Measurements from ENCODE around the gene SAMSN1. TPM values are rescaled to one million over a fixed set of nuclear protein-coding genes. Genes with fewer than 3 reads are reported as not detected.

The SAMSN1 gene
- total RNA-seq, 1 experiment from 2014 or later = 2.8 TPM

DNA sequence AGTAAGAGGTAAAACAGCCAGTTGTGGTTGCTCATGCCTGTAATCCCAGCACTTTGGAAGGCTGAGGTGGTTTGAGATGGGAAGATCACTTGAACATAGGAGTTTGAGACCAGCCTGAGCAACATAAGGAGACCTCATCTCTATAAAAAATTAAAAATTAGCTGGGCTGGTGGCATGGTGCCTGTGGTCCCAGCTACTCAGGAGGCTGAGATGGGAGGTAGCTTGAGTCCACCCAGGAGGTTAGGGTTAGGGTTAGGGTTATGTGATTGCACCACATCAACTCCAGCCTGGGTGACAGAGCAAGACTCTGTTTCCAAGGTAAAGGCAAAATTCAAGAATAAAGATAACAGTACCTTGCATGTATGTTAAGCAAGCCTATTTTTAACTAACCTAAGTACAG lies 3.5 kb downstream of the SAMSN1 start:
- Histone ChIP-seq H3K18ac (ENCODE audit: insufficient read length, low read depth, low read length) (no peak overlapping the region), H3K56ac (ENCODE audit: insufficient read length, low read depth, low read length) (no peak overlapping the region), H4K8ac (replicated peaks; ENCODE audit: insufficient read length, low read depth, low read length) (no peak overlapping the region), H2BK120ac (ENCODE audit: low read depth, low read length, poor library complexity, severe bottlenecking) (no peak overlapping the region), H2AFZ (ENCODE audit: low read length) (no peak overlapping the region), H3K9me3 (ENCODE audit: control insufficient read depth, low read depth, low read length) (no peaks in the 10 kb centered on the region), H4K20me1 (ENCODE audit: control insufficient read depth, insufficient read depth, insufficient read length) (no peaks in the 10 kb centered on the region), H3T11ph (ENCODE audit: low read length) (no peak overlapping the region), H3K14ac (ENCODE audit: insufficient read depth, low read length) (no peak overlapping the region), H3K27ac (ENCODE audit: insufficient read length, low read depth, low read length) (no peak overlapping the region), H4K5ac (ENCODE audit: insufficient read length, low read depth, low read length) (no peak overlapping the region), H3K23me2 (ENCODE audit: insufficient read length, low read depth, low read length, poor library complexity, severe bottlenecking) (no peaks in the 10 kb centered on the region), H3K4me1 (ENCODE audit: insufficient read depth, low read length) (no peaks in the 10 kb centered on the region), H3K4me2 (ENCODE audit: insufficient read depth, insufficient read length, low read length) (no peak overlapping the region), H2BK5ac (ENCODE audit: insufficient read length, low read length) (no peak overlapping the region), H2BK20ac (ENCODE audit: low read depth, low read length, poor library complexity, severe bottlenecking) (no peak overlapping the region), H2BK12ac (ENCODE audit: insufficient read length, low read depth, low read length) (no peak overlapping the region), H3K79me1 (ENCODE audit: insufficient read depth, low read depth, low read length, poor library complexity, severe bottlenecking) (no peaks in the 10 kb centered on the region), H2AK5ac (ENCODE audit: insufficient read length, low read length) (no peak overlapping the region), H3K27me3 (ENCODE audit: insufficient read depth, low read length) (no peaks in the 10 kb centered on the region), H3K23ac (ENCODE audit: insufficient read length, low read depth, low read length) (no peak overlapping the region), H4K91ac (ENCODE audit: insufficient read length, low read depth, low read length) (no peak overlapping the region), H3K9ac (ENCODE audit: extremely low read depth, insufficient read length, low read length) (no peak overlapping the region), H2BK15ac (ENCODE audit: low read depth, low read length) (no peak overlapping the region), H3K79me2 (ENCODE audit: insufficient read depth, low read length) (no peaks in the 10 kb centered on the region), H3K4ac (ENCODE audit: low read depth, low read length) (no peak overlapping the region)
- Mint-ChIP-seq H3K9me3 (peaks cover 0 to 3% of the 10 kb centered on the region in 2 experiments; a peak in 1 of 5 replicates), H3K4me3 (no peak overlapping the region), H3K36me3 (ENCODE audit: insufficient read depth in 1 of 3, low read depth in 3 of 3) (peaks cover 0 to 3% (median 0%) of the 10 kb centered on the region in 3 experiments; a peak in 2 of 7 replicates), H3K27ac (no peak overlapping the region), H3K4me1 (no peaks in the 10 kb centered on the region), H3K27me3 (ENCODE audit: low read depth) (no peaks in the 10 kb centered on the region)
- no peak for DNase-seq
- TF ChIP-seq CTCF (conservative IDR thresholded peaks at IDR 0.05) = no peak

Measured in H9 (cell line).